NCI-H2227 (cell line): ENCODE results near the gene CCDC138.

Experiments used
- DNase-seq: peaks from one replicate; lab custom pipeline; 2025; ENCODE audit not compliant: unreplicated experiment; lab: John Stamatoyannopoulos, UW

Gene CCDC138

GRCh38 chr2:108918156-108918874 is 131.7 kb downstream of the CCDC138 start:
- DNase-seq, result no peak

- DNase-seq, result no peak
Measured at GRCh38 chr2:108918941-108919341, 132.4 kb downstream of the CCDC138 start.

DNA sequence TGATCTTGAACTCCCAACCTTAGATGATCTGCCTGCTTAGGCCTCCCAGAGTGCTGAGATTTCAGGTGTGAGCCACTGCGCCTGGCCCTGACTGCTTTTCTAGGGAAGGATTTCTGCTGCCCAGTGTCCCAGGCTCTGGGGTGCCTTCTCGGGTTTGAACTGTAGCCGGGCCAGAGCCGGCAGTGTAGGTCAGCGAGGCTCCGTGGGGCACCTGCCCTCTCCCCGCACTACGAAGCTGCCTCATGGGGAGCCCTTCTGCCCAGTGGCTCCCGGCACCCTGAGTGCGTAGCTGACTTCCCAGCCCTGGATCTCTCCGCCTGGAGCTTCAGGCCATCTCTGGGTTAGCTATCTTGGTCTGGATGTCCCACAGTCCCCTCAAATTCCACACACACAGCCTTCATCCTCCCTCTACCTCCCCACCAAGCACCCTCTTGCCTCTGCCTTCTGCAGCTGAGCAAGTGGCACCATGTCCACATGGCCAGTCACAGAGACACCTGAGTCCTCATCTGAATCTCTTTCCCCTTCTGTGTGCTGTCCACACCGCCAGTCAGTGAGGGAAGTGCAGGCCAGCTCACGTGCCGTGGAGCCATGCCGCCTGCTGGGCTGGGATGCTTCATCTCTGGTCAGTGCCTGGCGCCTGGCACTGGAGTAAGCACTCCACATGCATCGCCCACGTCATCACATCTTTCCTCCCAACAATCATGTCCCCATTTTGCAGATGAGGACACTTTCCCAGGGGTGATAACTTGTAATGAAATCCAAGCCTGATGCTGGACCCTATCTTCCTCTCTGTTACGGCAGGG is 133.2 kb downstream of the CCDC138 start:
- DNase-seq, result no peak

DNA sequence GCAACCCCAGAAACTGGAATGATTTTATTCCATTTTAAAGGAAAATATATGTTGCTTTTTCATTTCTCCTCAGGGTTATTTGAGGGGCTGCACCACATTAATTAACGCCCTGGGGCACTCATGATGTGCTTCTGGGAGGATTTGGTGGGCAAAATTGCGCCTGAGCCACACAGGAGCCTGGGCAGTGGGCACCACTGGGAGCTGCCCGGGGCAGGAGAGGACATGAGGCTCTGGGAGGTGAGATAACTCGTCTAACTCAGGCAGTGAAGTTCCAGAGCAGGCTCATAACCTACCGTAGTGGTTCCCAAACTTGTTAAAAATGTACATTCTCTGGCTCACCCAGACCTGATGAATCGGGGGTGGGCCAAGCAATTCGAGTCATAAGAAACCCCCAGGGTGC is 134.1 kb downstream of the CCDC138 start:
- no peak for DNase-seq

- DNase-seq, result no peak
Measured at GRCh38 chr2:108921096-108922030, 134.8 kb downstream of the CCDC138 start.

GRCh38 chr2:108922141-108922915 is 135.8 kb downstream of the CCDC138 start:
- no peak for DNase-seq

- DNase-seq, result no peak
Measured at GRCh38 chr2:108923019-108923700, 136.6 kb downstream of the CCDC138 start.

- no peak for DNase-seq
Measured at GRCh38 chr2:108923736-108924579, 137.4 kb downstream of the CCDC138 start.

- DNase-seq, result peak; percentile 25
Measured at GRCh38 chr2:108924580-108925251, 138.1 kb downstream of the CCDC138 start.

DNA sequence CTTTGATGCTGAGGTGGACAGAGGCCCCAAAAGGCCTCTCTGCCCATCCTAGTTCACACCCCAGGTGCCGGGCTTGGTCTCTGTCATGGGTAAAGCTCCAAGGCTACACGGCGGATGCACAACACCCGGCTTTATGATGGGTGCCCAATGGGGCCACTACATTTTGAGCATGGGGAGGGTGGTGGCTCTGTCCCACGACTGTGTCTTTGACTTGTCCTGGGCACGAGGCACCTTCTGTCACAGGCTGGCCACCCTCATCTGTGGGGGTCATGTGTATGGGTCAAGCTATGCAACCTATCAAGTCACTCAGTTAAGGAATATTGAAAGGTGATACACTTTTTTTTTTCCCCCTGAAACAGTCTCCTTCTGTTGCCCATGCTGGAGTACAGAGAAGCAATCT is 138.7 kb downstream of the CCDC138 start:
- DNase-seq, result no peak

- DNase-seq, result no peak
Measured at GRCh38 chr2:108925735-108926134, 139.2 kb downstream of the CCDC138 start.
